ENCODE measurements around the gene NPEPPS.

NPEPPS gene

DNA sequence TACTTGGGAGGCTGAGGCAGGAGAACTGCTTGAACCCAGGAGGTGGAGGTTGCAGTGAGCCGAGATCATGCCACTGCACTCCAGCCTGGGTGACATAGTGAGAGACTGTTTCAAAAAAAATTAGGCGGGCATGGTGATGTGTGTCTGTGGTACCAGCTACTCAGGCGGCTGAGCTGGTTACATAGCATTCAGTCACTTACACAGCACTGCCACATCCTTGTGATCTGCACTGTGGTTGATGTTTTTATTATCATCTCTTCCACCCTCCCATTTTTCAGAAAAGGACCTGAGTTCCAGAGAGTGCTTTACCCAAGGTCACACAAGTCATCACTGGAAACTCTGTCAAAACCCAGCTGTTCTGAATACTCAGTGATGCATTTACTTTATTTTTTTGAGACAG is 104.0 kb downstream of the NPEPPS start:
- WGBS, result 92% methylated on average over 1 of the region's 3 CpGs
- no peaks in the 10 kb centered on the region for H3K27me3 ChIP-seq (ENCODE audit: insufficient read depth, low read length)
- H3K9ac ChIP-seq (ENCODE audit: low read depth, low read length), result no peak overlapping the region
- no peak overlapping the region for H3K27ac ChIP-seq (ENCODE audit: low read depth, low read length)
- H3K4me1 ChIP-seq (ENCODE audit: insufficient read depth, low read length), result no peaks in the 10 kb centered on the region
- H3K9me3 ChIP-seq (ENCODE audit: insufficient read depth, low read depth, low read length), result no peaks in the 10 kb centered on the region
- no peak overlapping the region for H3K4me3 ChIP-seq (ENCODE audit: low read length)
- peaks cover 16% of the 10 kb centered on the region for H3K36me3 ChIP-seq (ENCODE audit: insufficient read depth, low read length)

DNA sequence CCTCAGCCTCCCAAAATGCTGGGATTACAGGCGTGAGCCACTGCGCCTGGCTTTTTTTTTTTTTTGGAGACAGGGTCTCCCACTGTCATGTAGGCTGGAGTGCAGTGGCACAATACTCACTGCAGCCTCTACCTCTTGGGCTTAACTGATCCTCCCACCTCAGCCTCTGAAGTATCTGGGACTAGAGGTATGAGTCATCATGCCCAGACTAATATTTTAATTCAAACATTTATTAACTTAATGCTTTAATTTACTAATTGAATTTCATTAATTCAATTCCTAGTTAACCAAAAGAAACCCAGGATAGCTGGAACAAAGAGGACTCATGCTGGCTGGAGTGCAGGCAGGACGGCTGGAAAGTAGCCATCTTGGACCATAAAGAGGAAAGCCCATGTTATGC is 104.8 kb downstream of the NPEPPS start:
- H3K27me3 ChIP-seq (ENCODE audit: insufficient read depth, low read length), result no peaks in the 10 kb centered on the region
- H3K4me1 ChIP-seq (ENCODE audit: insufficient read depth, low read length), result no peaks in the 10 kb centered on the region
- H3K4me3 ChIP-seq (ENCODE audit: low read length), result no peak overlapping the region
- no peaks in the 10 kb centered on the region for H3K9me3 ChIP-seq (ENCODE audit: insufficient read depth, low read depth, low read length)
- 93% methylated on average over 3 of the region's 3 CpGs for WGBS
- peaks cover 16% of the 10 kb centered on the region for H3K36me3 ChIP-seq (ENCODE audit: insufficient read depth, low read length)
- H3K27ac ChIP-seq (ENCODE audit: low read depth, low read length), result no peak overlapping the region
- no peak overlapping the region for H3K9ac ChIP-seq (ENCODE audit: low read depth, low read length)

DNA sequence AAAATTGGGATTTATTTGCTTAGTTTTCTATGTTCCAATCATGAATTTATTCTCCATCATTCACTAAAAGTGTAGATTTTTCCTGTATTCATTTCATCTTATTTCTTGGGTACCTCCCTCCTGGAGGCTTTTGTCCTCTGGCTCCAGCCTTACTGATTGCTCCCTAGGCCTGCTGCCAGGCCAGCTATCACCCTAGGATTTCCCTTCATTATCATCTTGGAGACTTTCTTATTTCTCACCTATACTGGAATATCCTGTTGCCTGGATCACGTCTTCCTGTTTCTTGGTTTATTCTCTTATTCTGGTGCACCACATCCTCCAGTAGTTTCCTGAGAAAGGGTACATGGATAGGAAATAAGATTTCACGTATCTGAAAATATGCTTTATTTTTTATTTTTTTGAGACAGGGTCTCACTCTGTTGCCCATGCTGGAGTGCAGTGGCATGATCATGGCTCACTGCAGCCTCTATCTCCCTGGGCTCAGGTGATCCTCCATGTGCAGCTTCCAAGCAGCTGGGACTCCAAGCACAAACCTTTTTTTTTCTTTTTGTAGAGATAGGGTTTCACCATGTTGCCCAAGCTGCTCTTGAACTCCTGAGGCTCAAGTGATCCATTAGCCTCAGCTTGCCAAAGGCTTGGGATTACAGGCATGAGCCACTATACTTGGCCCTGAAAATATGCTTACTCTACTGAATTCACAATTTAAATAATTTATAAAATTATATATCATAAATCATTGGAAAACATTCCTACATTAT is 105.5 kb downstream of the NPEPPS start:
- no peak overlapping the region for H3K4me3 ChIP-seq (ENCODE audit: low read length)
- WGBS, result 100% methylated on average over 2 of the region's 2 CpGs
- H3K27me3 ChIP-seq (ENCODE audit: insufficient read depth, low read length), result no peaks in the 10 kb centered on the region
- H3K27ac ChIP-seq (ENCODE audit: low read depth, low read length), result no peak overlapping the region
- H3K4me1 ChIP-seq (ENCODE audit: insufficient read depth, low read length), result no peaks in the 10 kb centered on the region
- no peak overlapping the region for H3K9ac ChIP-seq (ENCODE audit: low read depth, low read length)
- H3K9me3 ChIP-seq (ENCODE audit: insufficient read depth, low read depth, low read length), result no peaks in the 10 kb centered on the region
- peaks cover 16% of the 10 kb centered on the region for H3K36me3 ChIP-seq (ENCODE audit: insufficient read depth, low read length)

DNA sequence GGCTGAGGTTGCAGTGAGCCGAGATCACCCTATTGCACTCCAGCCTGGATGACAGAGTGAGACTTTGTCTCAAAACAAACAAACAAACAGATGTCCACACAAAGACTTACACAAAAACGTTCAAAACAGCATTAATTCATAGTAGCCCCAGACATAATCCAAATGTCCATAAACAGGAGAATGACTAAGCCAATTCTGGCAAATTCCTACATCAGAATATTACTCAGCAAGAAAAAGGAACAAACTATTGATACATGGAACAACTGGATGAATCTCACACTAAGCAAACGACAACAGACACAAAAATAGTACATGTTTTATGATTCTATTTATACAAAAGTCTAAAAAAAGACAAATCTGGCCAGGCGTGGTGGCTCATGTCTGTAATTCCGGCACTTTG is 108.0 kb downstream of the NPEPPS start:
- Histone ChIP-seq H3K36me3 (ENCODE audit: insufficient read depth, low read length) (peaks cover 14% of the 10 kb centered on the region), H3K9ac (ENCODE audit: low read depth, low read length) (no peak overlapping the region), H3K4me1 (ENCODE audit: insufficient read depth, low read length) (no peaks in the 10 kb centered on the region), H3K27me3 (ENCODE audit: insufficient read depth, low read length) (no peaks in the 10 kb centered on the region), H3K27ac (ENCODE audit: low read depth, low read length) (no peak overlapping the region), H3K9me3 (ENCODE audit: insufficient read depth, low read depth, low read length) (no peaks in the 10 kb centered on the region), H3K4me3 (ENCODE audit: low read length) (no peak overlapping the region)
- 94% methylated on average over 4 of the region's 5 CpGs for WGBS

DNA sequence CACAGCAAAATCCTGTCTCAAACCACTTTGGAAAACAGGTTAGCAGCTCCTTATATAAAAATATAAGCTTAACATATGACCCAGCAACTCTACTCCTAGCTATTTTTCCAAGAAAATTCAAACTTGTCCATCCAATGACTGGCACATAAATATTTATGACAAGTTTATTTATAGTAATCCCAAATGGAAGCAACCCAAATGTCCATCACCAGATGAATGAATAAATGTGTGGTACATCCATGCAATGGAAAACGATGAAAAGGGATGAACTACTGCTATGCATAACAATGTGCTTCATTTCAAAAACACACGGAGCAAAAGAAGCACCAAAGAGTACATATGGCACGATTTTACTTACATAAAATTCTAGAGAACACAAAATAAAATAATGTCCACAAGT is 109.2 kb downstream of the NPEPPS start:
- Histone ChIP-seq H3K4me3 (ENCODE audit: low read length) (no peak overlapping the region), H3K27ac (ENCODE audit: low read depth, low read length) (no peak overlapping the region), H3K36me3 (ENCODE audit: insufficient read depth, low read length) (peaks cover 13% of the 10 kb centered on the region), H3K27me3 (ENCODE audit: insufficient read depth, low read length) (no peaks in the 10 kb centered on the region), H3K9ac (ENCODE audit: low read depth, low read length) (no peak overlapping the region), H3K9me3 (ENCODE audit: insufficient read depth, low read depth, low read length) (no peaks in the 10 kb centered on the region), H3K4me1 (ENCODE audit: insufficient read depth, low read length) (no peaks in the 10 kb centered on the region)
- WGBS, result 85% methylated on average over 2 of the region's 3 CpGs

DNA sequence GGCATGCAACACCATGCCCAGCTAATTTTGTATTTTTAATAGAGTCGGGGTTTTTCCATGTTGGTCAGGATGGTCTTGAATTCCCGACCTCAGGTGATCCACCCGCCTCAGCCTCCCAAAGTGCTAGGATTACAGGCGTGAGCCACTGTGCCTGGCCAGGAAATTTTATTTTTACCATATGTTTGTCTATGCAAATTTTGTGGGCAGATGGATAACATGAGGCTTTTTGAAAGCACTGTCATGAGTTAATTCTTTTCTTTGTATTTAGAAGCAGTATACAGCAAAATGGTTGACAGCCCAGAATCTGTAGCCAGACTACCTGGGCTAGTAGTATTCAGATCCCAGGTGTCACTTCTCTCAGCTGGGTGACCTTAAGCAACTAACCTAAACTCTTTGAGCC is 110.3 kb downstream of the NPEPPS start:
- Histone ChIP-seq H3K9ac (ENCODE audit: low read depth, low read length) (no peak overlapping the region), H3K9me3 (ENCODE audit: insufficient read depth, low read depth, low read length) (no peaks in the 10 kb centered on the region), H3K27ac (ENCODE audit: low read depth, low read length) (no peak overlapping the region), H3K4me1 (ENCODE audit: insufficient read depth, low read length) (no peaks in the 10 kb centered on the region), H3K27me3 (ENCODE audit: insufficient read depth, low read length) (no peaks in the 10 kb centered on the region), H3K36me3 (ENCODE audit: insufficient read depth, low read length) (peaks cover 8% of the 10 kb centered on the region), H3K4me3 (ENCODE audit: low read length) (no peak overlapping the region)
- 94% methylated on average over 4 of the region's 4 CpGs for WGBS

DNA sequence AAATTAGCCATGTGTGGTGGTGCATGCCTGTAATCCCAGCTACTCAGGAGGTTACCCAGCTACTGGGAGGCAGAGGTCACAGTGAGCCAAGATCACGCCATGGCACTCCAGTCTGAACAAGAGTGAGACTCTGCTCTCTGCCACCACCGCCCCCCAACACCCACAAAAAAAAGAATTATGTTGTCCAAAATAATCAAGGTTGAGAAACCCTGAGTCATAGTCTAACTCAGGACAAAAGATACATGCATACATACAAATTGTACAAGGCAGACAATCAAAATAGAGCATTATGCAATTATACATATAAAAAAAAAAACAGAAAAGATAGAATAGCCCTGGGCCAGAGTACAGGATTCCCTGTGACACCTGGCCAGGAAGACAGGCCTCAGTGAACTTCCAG is 112.2 kb downstream of the NPEPPS start:
- H3K9me3 ChIP-seq (ENCODE audit: insufficient read depth, low read depth, low read length), result no peaks in the 10 kb centered on the region
- WGBS, result 85% methylated on average over 2 of the region's 2 CpGs
- no peak overlapping the region for H3K4me3 ChIP-seq (ENCODE audit: low read length)
- no peaks in the 10 kb centered on the region for H3K36me3 ChIP-seq (ENCODE audit: insufficient read depth, low read length)
- no peak overlapping the region for H3K27ac ChIP-seq (ENCODE audit: low read depth, low read length)
- H3K9ac ChIP-seq (ENCODE audit: low read depth, low read length), result no peak overlapping the region
- H3K27me3 ChIP-seq (ENCODE audit: insufficient read depth, low read length), result no peaks in the 10 kb centered on the region
- no peaks in the 10 kb centered on the region for H3K4me1 ChIP-seq (ENCODE audit: insufficient read depth, low read length)

DNA sequence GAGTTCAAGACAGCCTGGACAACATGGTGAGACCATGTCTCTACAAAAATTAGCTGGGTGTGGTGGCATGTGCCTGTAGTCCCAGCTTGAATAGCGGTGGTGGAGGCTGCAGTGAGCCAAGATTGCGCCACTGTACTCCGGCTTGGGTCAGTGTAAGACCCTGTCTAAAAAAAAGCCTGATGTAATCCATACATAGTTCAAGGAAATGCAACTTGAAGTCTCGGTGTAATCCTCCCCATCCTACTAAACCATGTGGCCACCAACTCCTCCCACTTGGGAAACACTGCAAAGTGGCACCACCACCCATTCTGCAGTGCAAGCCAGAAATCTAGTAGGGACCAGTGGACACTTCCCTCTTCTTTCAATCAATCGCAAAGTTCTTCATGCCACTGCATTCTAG is 113.4 kb downstream of the NPEPPS start:
- Histone ChIP-seq H3K27ac (ENCODE audit: low read depth, low read length) (no peak overlapping the region), H3K9ac (ENCODE audit: low read depth, low read length) (no peak overlapping the region), H3K9me3 (ENCODE audit: insufficient read depth, low read depth, low read length) (no peaks in the 10 kb centered on the region), H3K27me3 (ENCODE audit: insufficient read depth, low read length) (no peaks in the 10 kb centered on the region), H3K36me3 (ENCODE audit: insufficient read depth, low read length) (no peaks in the 10 kb centered on the region), H3K4me1 (ENCODE audit: insufficient read depth, low read length) (no peaks in the 10 kb centered on the region), H3K4me3 (ENCODE audit: low read length) (no peak overlapping the region)
- WGBS, result 96% methylated on average over 5 of the region's 5 CpGs

DNA sequence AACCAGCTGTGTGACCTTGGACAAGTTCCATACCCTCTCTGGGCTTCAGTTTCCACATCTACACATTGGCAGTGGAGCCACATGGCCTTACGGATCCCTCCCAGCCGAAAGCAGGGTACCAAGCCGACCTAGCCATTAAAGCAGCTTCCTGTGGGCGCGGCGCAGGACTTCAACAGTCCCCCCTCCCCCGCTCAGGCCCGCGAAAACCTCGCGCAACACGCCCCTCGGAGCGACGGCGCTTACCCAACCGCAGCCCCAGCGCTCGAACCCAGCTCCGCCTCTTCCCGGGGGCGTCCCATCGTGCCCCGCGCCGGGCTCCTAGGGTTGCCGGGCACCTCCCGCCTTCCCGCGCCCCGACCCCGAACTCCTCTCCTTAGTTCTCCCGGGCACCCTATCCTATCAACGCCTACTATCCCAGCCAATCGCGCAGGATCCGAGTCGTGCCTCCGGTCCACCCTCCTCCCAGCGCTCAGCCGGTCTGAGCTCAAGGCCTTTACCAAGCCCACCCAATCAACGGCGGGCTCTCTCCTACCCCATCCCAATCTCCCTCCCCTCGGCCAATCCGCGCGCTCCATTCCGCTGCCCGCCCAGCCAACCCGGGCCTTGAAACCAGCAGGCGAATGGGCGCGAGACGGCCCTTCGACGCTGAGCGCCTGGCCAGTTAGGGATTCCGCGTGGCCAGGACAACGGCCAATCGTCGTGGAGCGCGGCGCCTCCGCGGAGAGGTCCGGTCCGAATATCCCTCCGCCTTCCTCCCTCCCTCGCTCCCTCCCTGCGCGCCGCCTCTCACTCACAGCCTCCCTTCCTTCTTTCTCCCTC is 118.5 kb downstream of the NPEPPS start, which contains the start of gene KPNB1:
KPNB1 (plus strand) TSS at position 767 of the 819 bp plus-strand sequence. CDS start 326 bp downstream, outside the sequence.
- H3K4me3 ChIP-seq (ENCODE audit: low read length), result peak within 1 kb of the TSS; percentile 97
- WGBS, result under 1% methylated on average over 74 of the region's 74 CpGs
- H3K27me3 ChIP-seq (ENCODE audit: insufficient read depth, low read length), result no peaks in the 10 kb centered on the region
- H3K36me3 ChIP-seq (ENCODE audit: insufficient read depth, low read length), result peaks cover 36% of the 10 kb centered on the region
- H3K4me1 ChIP-seq (ENCODE audit: insufficient read depth, low read length), result peaks cover 16% of the 10 kb centered on the region
- H3K27ac ChIP-seq (ENCODE audit: low read depth, low read length), result peak within 1 kb of the TSS; percentile 98
- H3K9ac ChIP-seq (ENCODE audit: low read depth, low read length), result peak within 1 kb of the TSS; percentile 99
- H3K9me3 ChIP-seq (ENCODE audit: insufficient read depth, low read depth, low read length), result no peaks in the 10 kb centered on the region

DNA sequence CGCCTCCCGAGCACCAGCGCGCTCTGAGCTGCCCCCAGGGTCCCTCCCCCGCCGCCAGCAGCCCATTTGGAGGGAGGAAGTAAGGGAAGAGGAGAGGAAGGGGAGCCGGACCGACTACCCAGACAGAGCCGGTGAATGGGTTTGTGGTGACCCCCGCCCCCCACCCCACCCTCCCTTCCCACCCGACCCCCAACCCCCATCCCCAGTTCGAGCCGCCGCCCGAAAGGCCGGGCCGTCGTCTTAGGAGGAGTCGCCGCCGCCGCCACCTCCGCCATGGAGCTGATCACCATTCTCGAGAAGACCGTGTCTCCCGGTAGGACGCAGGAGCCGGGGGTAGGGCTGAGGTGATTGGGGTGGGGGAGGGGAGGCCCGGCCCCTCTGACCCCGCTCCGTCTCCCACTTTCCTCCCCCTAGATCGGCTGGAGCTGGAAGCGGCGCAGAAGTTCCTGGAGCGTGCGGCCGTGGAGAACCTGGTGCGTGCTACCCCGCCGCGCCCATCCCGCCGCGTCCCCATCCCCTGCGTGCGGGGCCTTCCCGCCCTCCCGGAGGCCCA is 119.1 kb downstream of the NPEPPS start:
- Histone ChIP-seq H3K9me3 (ENCODE audit: insufficient read depth, low read depth, low read length) (no peaks in the 10 kb centered on the region), H3K9ac (ENCODE audit: low read depth, low read length) (peak overlapping the region; percentile 90), H3K27ac (ENCODE audit: low read depth, low read length) (peak overlapping the region; percentile 98), H3K4me1 (ENCODE audit: insufficient read depth, low read length) (peaks cover 16% of the 10 kb centered on the region), H3K27me3 (ENCODE audit: insufficient read depth, low read length) (no peaks in the 10 kb centered on the region), H3K4me3 (ENCODE audit: low read length) (peak overlapping the region; percentile 74), H3K36me3 (ENCODE audit: insufficient read depth, low read length) (peaks cover 43% of the 10 kb centered on the region)
- WGBS, result 0% methylated on average over 32 of the region's 48 CpGs
